Spleen (tissue), 7 donors: ENCODE data around the gene ZEB2.

Experiments
- POLR2A ChIP-seq, 3 donors: fragments of 450-650 bp; IDR thresholded peaks; one replicate each; pipeline ENCODE4 v1.5.1; 2017; ENCODE audit warnings: antibody characterized with exemption in 3 of 3, mild to moderate bottlenecking in 1 of 3
- POLR2AphosphoS5 ChIP-seq, 3 donors: sonication (generic); formaldehyde crosslinking; IDR thresholded peaks; one replicate each; pipeline ENCODE4 v1.5.1; 2017; ENCODE audit warnings: antibody characterized with exemption in 3 of 3
- TF ChIP-seq, protein P1 (sequence below), 11 experiments: fragments of 200-600 bp in 7 of 11; fragments of 450-650 bp in 4 of 11; sonication (generic) in 4 of 11; IDR thresholded peaks in 8 of 11; conservative IDR thresholded peaks in 3 of 11; 1 replicate in 7 of 11; 2 replicates in 4 of 11; pipeline versions ENCODE4 v1.4.0 to v1.8.0; 2016 to 2021; ENCODE audit warnings: antibody characterized with exemption in 11 of 11, inconsistent platforms in 4 of 11, mild to moderate bottlenecking in 1 of 11
- donor health status: DM: no; HTN: no; CAD: no; lungs with moderate emphysema.
- donor health status: DM: no; HTN: no; CAD: no.
- donor health status: DM: no; HTN: no; CAD: no.

- TF ChIP-seq POLR2AphosphoS5 (IDR thresholded peaks at IDR 0.05) = no peak
- TF ChIP-seq, protein P1, sequence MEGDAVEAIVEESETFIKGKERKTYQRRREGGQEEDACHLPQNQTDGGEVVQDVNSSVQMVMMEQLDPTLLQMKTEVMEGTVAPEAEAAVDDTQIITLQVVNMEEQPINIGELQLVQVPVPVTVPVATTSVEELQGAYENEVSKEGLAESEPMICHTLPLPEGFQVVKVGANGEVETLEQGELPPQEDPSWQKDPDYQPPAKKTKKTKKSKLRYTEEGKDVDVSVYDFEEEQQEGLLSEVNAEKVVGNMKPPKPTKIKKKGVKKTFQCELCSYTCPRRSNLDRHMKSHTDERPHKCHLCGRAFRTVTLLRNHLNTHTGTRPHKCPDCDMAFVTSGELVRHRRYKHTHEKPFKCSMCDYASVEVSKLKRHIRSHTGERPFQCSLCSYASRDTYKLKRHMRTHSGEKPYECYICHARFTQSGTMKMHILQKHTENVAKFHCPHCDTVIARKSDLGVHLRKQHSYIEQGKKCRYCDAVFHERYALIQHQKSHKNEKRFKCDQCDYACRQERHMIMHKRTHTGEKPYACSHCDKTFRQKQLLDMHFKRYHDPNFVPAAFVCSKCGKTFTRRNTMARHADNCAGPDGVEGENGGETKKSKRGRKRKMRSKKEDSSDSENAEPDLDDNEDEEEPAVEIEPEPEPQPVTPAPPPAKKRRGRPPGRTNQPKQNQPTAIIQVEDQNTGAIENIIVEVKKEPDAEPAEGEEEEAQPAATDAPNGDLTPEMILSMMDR (IDR thresholded peaks at IDR 0.05 in 8 of 11, conservative IDR thresholded peaks at IDR 0.05 in 3 of 11) = no peak
- no peak for TF ChIP-seq POLR2A (IDR thresholded peaks at IDR 0.05)
Measured at GRCh38 chr2:144434425-144435222, 85.3 kb downstream of the ZEB2 start.
